HepG2 (cell line): ENCODE measurements around the gene CTSA. TPM values are rescaled to one million over a fixed set of nuclear protein-coding genes. Genes with fewer than 3 reads are reported as not detected.

ENCODE experiments used
- ATM ChIP-seq: fragments of 450-650 bp; IDR thresholded peaks from 2 replicates; pipeline ENCODE4 v1.7.1; 2017; ENCODE audit warnings: mild to moderate bottlenecking, borderline replicate concordance
- FOSL2 ChIP-seq: sonication (generic); formaldehyde crosslinking; IDR thresholded peaks from 2 replicates; pipeline ENCODE4 v1.4.0; 2020; ENCODE audit warnings: missing genetic modification reagents
- GABPA ChIP-seq, 2 experiments: IDR thresholded peaks; 2 replicates each; pipeline ENCODE4 v1.6.1; 2011 to 2016; ENCODE audit warnings: low read depth in 2 of 2, low read length in 1 of 2, missing biosample characterization in 1 of 2, missing genetic modification characterization in 1 of 2
- HNRNPUL1 ChIP-seq: fragments of 200-400 bp; formaldehyde crosslinking; IDR thresholded peaks from 2 replicates; pipeline ENCODE4 v1.6.1; 2017; ENCODE audit warnings: low read depth, mild to moderate bottlenecking, low read length, moderate library complexity
- ZNF225 ChIP-seq: sonication (generic); formaldehyde crosslinking; IDR thresholded peaks from 2 replicates; pipeline ENCODE4 v1.4.0; 2020; ENCODE audit warnings: mild to moderate bottlenecking, missing genetic modification reagents
- ZNF331 ChIP-seq: sonication (generic); formaldehyde crosslinking; IDR thresholded peaks from 2 replicates; pipeline ENCODE4 v1.4.0; 2020; ENCODE audit warnings: missing genetic modification reagents
- ZNF354B ChIP-seq: sonication (generic); formaldehyde crosslinking; IDR thresholded peaks from 2 replicates; pipeline ENCODE4 v1.8.0; 2022; ENCODE audit warnings: mild to moderate bottlenecking, missing genetic modification reagents
- ZNF367 ChIP-seq: sonication (generic); formaldehyde crosslinking; IDR thresholded peaks from 2 replicates; pipeline ENCODE4 v1.4.0; 2020; ENCODE audit warnings: missing genetic modification reagents, borderline replicate concordance
- ZNF430 ChIP-seq: sonication (generic); formaldehyde crosslinking; IDR thresholded peaks from 2 replicates; pipeline ENCODE4 v1.9.0; 2021; ENCODE audit warnings: mild to moderate bottlenecking, missing genetic modification reagents
- ZNF576 ChIP-seq: sonication (generic); formaldehyde crosslinking; IDR thresholded peaks from 2 replicates; pipeline ENCODE4 v1.4.0; 2020; ENCODE audit warnings: mild to moderate bottlenecking, missing genetic modification reagents
- ZNF629 ChIP-seq: sonication (generic); formaldehyde crosslinking; conservative IDR thresholded peaks from 2 replicates; pipeline ENCODE4 v1.5.0; 2020; ENCODE audit warnings: missing genetic modification reagents
- ZNF816 ChIP-seq: sonication (generic); formaldehyde crosslinking; IDR thresholded peaks from 2 replicates; pipeline ENCODE4 v1.8.0; 2022; ENCODE audit warnings: missing genetic modification reagents, mild to moderate bottlenecking, borderline replicate concordance
- polyA plus RNA-seq, 8 experiments: library from polyadenylated mRNA; depleted of rRNA in 3 of 8; stranded (reverse) in 7 of 8; unstranded in 1 of 8; fragments of >200 nt; fragmentation: Illumina TruSeq in 4 of 8; extraction: Trizol in 4 of 8; gene quantifications; 2 replicates each; pipeline versions ENCODE4 v1.2.1 to v1.2.3, GENCODE V29; 2011 to 2016; ENCODE audit warnings: low read depth in 4 of 8, missing spikeins in 1 of 8, mixed read lengths in 1 of 8; ENCODE audit not compliant: insufficient read depth in 1 of 8
- total RNA-seq, 5 experiments: library from RNA; depleted of rRNA; stranded (reverse); fragments of >200 nt; fragmentation: Illumina TruSeq; extraction: Trizol; gene quantifications; 2 replicates each; pipeline ENCODE4 v1.2.3, GENCODE V29; 2016; ENCODE audit warnings: low read depth in 1 of 5
- TF ChIP-seq, protein P1 (sequence below): sonication (generic); formaldehyde crosslinking; IDR thresholded peaks from 2 replicates; pipeline ENCODE4 v1.4.0; 2020; ENCODE audit warnings: missing genetic modification reagents, borderline replicate concordance
- TF ChIP-seq, protein P2 (sequence below): IDR thresholded peaks from 2 replicates; pipeline ENCODE4 v1.6.1; 2016; ENCODE audit warnings: low read depth, borderline replicate concordance
- TF ChIP-seq, protein P3 (sequence below): sonication (generic); formaldehyde crosslinking; conservative IDR thresholded peaks from 2 replicates; pipeline ENCODE4 v1.8.0; 2022; ENCODE audit warnings: mild to moderate bottlenecking, moderate library complexity, missing genetic modification reagents
- TF ChIP-seq, protein P4 (sequence below): sonication (generic); formaldehyde crosslinking; IDR thresholded peaks from 2 replicates; pipeline ENCODE4 v1.9.0; 2022; ENCODE audit warnings: missing genetic modification reagents, mild to moderate bottlenecking, borderline replicate concordance
- TF ChIP-seq, protein P5 (sequence below): fragments of 450-650 bp; IDR thresholded peaks from 2 replicates; pipeline ENCODE4 v1.6.1; 2017

The CTSA gene
- total and polyA plus RNA-seq, 2 of the 13 experiments (the other 11 are each of a cell fraction or from before 2014, with no cell fraction given) = 202 to 231 TPM

GRCh38 chr20:45880988-45881788 is 9.9 kb upstream of the CTSA start, which contains the start of gene ZSWIM1 (continued):
- TF ChIP-seq, protein P1, sequence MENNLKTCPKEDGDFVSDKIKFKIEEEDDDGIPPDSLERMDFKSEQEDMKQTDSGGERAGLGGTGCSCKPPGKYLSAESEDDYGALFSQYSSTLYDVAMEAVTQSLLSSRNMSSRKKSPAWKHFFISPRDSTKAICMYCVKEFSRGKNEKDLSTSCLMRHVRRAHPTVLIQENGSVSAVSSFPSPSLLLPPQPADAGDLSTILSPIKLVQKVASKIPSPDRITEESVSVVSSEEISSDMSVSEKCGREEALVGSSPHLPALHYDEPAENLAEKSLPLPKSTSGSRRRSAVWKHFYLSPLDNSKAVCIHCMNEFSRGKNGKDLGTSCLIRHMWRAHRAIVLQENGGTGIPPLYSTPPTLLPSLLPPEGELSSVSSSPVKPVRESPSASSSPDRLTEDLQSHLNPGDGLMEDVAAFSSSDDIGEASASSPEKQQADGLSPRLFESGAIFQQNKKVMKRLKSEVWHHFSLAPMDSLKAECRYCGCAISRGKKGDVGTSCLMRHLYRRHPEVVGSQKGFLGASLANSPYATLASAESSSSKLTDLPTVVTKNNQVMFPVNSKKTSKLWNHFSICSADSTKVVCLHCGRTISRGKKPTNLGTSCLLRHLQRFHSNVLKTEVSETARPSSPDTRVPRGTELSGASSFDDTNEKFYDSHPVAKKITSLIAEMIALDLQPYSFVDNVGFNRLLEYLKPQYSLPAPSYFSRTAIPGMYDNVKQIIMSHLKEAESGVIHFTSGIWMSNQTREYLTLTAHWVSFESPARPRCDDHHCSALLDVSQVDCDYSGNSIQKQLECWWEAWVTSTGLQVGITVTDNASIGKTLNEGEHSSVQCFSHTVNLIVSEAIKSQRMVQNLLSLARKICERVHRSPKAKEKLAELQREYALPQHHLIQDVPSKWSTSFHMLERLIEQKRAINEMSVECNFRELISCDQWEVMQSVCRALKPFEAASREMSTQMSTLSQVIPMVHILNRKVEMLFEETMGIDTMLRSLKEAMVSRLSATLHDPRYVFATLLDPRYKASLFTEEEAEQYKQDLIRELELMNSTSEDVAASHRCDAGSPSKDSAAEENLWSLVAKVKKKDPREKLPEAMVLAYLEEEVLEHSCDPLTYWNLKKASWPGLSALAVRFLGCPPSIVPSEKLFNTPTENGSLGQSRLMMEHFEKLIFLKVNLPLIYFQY (CRISPR knock-in tag) = peak; percentile 77
- TF ChIP-seq ZNF629 (no peak), ATM (no peak), FOSL2 (CRISPR knock-in tag) (peak; percentile 52), ZNF354B (no peak), ZNF367 (CRISPR knock-in tag) (no peak), HNRNPUL1 (no peak), ZNF430 (CRISPR knock-in tag) (no peak), ZNF225 (CRISPR knock-in tag) (peak; percentile 86), GABPA (IDR thresholded peaks at IDR 0.05; ENCODE audit: low read depth, low read length) (no peak), GABPA (CRISPR knock-in tag; IDR thresholded peaks at IDR 0.05; ENCODE audit: low read depth) (no peak), ZNF816 (CRISPR knock-in tag) (no peak), ZNF576 (CRISPR knock-in tag) (no peak), ZNF331 (CRISPR knock-in tag) (peak; percentile 66; the same call in 1 of the 2 replicates)
- TF ChIP-seq, protein P2, sequence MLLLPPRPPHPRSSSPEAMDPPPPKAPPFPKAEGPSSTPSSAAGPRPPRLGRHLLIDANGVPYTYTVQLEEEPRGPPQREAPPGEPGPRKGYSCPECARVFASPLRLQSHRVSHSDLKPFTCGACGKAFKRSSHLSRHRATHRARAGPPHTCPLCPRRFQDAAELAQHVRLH (CRISPR knock-in tag) = peak; percentile 91; the same call in 1 of the 2 replicates
- TF ChIP-seq, protein P3, sequence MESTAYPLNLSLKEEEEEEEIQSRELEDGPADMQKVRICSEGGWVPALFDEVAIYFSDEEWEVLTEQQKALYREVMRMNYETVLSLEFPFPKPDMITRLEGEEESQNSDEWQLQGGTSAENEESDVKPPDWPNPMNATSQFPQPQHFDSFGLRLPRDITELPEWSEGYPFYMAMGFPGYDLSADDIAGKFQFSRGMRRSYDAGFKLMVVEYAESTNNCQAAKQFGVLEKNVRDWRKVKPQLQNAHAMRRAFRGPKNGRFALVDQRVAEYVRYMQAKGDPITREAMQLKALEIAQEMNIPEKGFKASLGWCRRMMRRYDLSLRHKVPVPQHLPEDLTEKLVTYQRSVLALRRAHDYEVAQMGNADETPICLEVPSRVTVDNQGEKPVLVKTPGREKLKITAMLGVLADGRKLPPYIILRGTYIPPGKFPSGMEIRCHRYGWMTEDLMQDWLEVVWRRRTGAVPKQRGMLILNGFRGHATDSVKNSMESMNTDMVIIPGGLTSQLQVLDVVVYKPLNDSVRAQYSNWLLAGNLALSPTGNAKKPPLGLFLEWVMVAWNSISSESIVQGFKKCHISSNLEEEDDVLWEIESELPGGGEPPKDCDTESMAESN (CRISPR knock-in tag) = peak; percentile 61; the same call in 1 of the 2 replicates
- TF ChIP-seq, protein P4, sequence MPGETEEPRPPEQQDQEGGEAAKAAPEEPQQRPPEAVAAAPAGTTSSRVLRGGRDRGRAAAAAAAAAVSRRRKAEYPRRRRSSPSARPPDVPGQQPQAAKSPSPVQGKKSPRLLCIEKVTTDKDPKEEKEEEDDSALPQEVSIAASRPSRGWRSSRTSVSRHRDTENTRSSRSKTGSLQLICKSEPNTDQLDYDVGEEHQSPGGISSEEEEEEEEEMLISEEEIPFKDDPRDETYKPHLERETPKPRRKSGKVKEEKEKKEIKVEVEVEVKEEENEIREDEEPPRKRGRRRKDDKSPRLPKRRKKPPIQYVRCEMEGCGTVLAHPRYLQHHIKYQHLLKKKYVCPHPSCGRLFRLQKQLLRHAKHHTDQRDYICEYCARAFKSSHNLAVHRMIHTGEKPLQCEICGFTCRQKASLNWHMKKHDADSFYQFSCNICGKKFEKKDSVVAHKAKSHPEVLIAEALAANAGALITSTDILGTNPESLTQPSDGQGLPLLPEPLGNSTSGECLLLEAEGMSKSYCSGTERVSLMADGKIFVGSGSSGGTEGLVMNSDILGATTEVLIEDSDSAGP = no peak; the same call in 1 of the 2 replicates
- TF ChIP-seq, protein P5, sequence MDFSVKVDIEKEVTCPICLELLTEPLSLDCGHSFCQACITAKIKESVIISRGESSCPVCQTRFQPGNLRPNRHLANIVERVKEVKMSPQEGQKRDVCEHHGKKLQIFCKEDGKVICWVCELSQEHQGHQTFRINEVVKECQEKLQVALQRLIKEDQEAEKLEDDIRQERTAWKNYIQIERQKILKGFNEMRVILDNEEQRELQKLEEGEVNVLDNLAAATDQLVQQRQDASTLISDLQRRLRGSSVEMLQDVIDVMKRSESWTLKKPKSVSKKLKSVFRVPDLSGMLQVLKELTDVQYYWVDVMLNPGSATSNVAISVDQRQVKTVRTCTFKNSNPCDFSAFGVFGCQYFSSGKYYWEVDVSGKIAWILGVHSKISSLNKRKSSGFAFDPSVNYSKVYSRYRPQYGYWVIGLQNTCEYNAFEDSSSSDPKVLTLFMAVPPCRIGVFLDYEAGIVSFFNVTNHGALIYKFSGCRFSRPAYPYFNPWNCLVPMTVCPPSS = no peak
